ENCODE measurements around the gene WDR6. TPM values are rescaled to one million over a fixed set of nuclear protein-coding genes. Genes with fewer than 3 reads are reported as not detected.

The WDR6 gene
- total RNA-seq, 1 donor from 2014 or later, result 409 TPM

DNA sequence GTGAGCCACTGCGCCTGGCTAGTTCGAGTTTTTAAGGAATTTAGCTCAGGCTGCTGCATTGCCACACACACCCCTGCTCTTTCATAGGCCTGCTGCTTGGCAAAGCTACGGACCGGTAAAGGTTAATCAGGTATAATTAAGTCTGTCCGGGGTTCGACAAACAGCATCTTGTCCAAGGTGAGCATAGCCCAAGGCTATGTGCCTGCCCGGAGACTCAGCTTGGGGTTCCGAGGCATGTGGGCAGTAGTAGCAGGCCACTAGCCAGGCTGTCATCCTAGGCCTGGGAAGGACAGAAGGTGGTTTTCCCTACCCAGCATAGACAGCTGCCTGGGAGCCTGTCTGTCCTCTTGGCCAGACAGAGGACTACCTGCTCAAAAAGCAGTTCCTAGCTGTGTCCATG is 10.6 kb upstream of the WDR6 start:
- Mint-ChIP-seq H3K4me1 (peaks cover 4% of the 10 kb centered on the region), H3K27me3 (ENCODE audit: low read depth) (no peaks in the 10 kb centered on the region), H3K9me3 (no peaks in the 10 kb centered on the region)

DNA sequence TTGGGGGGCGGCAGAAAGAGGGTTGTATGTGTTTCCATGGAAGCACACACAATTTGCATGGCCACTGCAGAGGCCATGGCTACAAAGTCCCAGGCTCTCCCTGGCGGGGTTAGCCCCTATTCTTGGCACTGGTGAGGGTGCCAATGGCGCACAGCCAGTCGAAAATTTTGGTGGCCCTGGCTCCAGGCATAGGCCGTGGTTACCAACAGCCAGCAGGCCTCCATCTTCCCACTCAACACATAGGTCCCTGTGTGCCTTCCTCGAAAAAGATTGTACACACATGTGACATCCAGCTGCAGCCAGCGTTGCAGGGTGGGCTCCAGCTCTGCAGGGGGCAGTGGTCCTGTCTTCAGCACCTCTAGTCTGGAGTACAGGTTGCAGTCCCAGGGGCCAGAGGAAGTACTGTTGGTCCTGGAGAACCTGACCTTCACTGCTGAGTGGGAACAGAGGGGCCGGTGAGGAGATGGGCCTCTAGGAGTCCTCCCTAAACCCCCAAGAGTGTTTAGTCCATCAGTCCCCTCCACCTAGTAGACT is 10.0 kb upstream of the WDR6 start:
- Mint-ChIP-seq H3K36me3 (peaks cover 4% of the 10 kb centered on the region), H3K4me1 (no peaks in the 10 kb centered on the region), H3K27ac (no peak overlapping the region), H3K4me3 (no peak overlapping the region), H3K27me3 (ENCODE audit: low read depth) (no peaks in the 10 kb centered on the region), H3K9me3 (no peaks in the 10 kb centered on the region)
- no peak for DNase-seq (ENCODE audit: low spot score in 2 of 2, unreplicated experiment in 2 of 2)
- TF ChIP-seq, protein P1, sequence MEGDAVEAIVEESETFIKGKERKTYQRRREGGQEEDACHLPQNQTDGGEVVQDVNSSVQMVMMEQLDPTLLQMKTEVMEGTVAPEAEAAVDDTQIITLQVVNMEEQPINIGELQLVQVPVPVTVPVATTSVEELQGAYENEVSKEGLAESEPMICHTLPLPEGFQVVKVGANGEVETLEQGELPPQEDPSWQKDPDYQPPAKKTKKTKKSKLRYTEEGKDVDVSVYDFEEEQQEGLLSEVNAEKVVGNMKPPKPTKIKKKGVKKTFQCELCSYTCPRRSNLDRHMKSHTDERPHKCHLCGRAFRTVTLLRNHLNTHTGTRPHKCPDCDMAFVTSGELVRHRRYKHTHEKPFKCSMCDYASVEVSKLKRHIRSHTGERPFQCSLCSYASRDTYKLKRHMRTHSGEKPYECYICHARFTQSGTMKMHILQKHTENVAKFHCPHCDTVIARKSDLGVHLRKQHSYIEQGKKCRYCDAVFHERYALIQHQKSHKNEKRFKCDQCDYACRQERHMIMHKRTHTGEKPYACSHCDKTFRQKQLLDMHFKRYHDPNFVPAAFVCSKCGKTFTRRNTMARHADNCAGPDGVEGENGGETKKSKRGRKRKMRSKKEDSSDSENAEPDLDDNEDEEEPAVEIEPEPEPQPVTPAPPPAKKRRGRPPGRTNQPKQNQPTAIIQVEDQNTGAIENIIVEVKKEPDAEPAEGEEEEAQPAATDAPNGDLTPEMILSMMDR (IDR thresholded peaks at IDR 0.05; ENCODE audit: unreplicated experiment), result no peak

More for the DNA sequence above, 10.6 kb upstream of the WDR6 start:
- H3K27ac Mint-ChIP-seq, result no peak overlapping the region
- TF ChIP-seq, protein P1 (IDR thresholded peaks at IDR 0.05; ENCODE audit: unreplicated experiment), result no peak
- no peak for DNase-seq (ENCODE audit: low spot score in 2 of 2, unreplicated experiment in 2 of 2)
- H3K36me3 Mint-ChIP-seq, result peaks cover 4% of the 10 kb centered on the region
- H3K4me3 Mint-ChIP-seq, result no peak overlapping the region

DNA sequence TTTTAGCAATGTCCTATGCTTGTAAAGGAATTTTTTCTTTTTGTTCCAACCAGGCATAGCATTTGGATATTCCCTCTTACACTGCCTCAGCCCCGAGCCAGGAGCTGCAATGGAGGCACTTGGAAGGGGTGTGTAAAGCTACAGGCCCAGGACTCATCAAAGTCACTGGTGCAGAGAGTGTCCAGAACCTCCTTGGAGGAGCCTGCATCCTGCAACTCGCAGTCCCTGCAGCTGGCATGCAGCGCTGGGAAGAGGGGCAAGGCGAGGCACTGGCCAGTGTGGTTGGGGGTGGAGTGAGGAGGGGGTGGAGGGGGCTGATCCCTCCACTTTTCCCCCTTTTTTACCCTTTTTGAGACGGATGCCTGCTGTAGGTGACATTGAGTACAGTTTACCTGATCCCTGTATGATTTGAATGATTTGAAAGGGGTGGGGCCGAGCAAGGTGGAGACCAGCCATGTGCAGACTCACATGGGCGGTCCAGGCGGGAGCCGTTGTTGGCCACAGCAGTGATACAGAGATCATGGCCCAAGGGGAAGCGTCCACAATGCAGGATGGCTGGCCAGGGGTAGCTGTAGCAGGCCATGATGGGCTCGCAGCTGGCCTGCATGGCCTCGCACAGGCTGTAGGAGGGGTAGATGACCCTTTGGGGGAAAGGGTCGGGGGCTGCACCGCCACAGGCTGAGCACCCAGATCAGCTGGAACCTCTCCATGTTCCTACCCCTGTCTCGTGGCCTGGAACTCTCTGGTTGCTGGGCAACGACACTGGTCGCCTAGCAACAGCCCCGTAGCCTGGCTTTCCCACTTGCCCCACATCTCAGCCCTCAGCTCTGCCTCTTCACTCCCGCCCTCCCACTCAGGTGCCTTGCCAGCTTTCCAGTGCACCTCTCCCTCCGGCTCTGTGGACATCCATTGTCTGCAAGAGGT is 9.2 kb upstream of the WDR6 start:
- no peaks in the 10 kb centered on the region for H3K9me3 Mint-ChIP-seq
- no peak overlapping the region for H3K27ac Mint-ChIP-seq
- H3K4me1 Mint-ChIP-seq, result no peaks in the 10 kb centered on the region
- H3K36me3 Mint-ChIP-seq, result peaks cover 4% of the 10 kb centered on the region
- no peak overlapping the region for H3K4me3 Mint-ChIP-seq
- DNase-seq (ENCODE audit: low spot score in 2 of 2, unreplicated experiment in 2 of 2), result no peak
- H3K27me3 Mint-ChIP-seq (ENCODE audit: low read depth), result no peaks in the 10 kb centered on the region
- TF ChIP-seq, protein P1 (IDR thresholded peaks at IDR 0.05; ENCODE audit: unreplicated experiment), result no peak

DNA sequence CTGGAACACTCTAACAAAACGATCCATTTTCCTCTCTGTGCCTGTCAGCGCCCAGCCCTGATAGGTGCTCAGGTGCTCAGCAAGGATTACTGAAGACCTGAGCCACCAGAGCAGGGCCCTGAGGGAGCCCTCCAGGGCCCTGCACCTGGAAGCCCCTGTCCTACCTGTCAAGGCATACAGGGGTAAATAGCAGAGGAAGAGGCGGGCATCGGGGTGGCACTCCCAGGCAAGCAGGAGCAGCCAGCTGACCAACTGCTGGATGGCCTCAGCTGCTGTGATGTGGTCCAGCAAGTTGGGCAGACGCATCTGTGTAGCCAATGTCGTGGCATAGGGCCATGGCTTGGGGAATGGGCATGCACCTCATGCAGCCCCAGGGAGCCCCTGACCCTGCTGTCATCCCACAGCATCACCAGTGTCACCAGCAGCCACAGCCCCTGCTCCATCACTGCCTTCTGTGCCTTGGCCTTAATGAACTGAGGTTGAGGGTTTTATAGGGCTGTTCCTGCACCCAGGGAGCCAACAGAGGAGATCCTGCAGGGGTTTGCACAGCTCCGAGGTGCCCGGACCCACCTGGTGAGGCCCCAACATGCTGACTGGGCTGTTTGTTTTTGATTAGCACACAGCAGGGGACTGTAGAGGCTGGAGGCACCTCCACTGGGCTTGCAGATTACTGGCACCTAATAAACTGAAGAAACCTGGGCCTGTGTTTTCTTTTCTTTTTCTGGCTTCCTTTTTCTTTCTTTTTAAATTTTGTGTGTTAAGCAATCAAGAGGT is 7.9 kb upstream of the WDR6 start:
- no peak overlapping the region for H3K4me3 Mint-ChIP-seq
- no peaks in the 10 kb centered on the region for H3K27me3 Mint-ChIP-seq (ENCODE audit: low read depth)
- no peak for DNase-seq (ENCODE audit: low spot score in 2 of 2, unreplicated experiment in 2 of 2)
- no peaks in the 10 kb centered on the region for H3K36me3 Mint-ChIP-seq
- no peaks in the 10 kb centered on the region for H3K9me3 Mint-ChIP-seq
- H3K27ac Mint-ChIP-seq, result no peak overlapping the region
- H3K4me1 Mint-ChIP-seq, result no peaks in the 10 kb centered on the region
- TF ChIP-seq, protein P1 (IDR thresholded peaks at IDR 0.05; ENCODE audit: unreplicated experiment), result no peak

DNA sequence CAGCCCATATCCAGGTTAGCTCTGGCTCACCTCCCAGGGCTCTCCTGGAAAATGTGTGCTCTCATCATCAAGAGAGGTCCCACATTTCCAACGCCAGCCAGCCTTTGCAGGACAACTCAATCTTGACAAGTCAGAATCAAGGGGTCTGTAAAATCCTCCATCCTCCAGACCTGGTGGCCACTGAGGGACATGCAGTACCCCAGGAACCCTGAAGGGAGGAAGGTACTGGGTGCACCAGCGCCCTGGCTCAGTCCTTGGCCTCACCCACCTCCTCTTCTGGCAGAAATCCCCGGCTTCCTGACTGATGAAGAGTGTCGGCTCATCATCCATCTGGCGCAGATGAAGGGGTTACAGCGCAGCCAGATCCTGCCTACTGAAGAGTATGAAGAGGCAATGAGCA is 6.0 kb upstream of the WDR6 start:
- no peaks in the 10 kb centered on the region for H3K27me3 Mint-ChIP-seq (ENCODE audit: low read depth)
- TF ChIP-seq, protein P1 (IDR thresholded peaks at IDR 0.05; ENCODE audit: unreplicated experiment), result no peak

More for the DNA sequence above, 6.0 kb upstream of the WDR6 start:
- H3K9me3 Mint-ChIP-seq, result no peaks in the 10 kb centered on the region
- peaks cover under 1% of the 10 kb centered on the region for H3K4me1 Mint-ChIP-seq
- no peak overlapping the region for H3K4me3 Mint-ChIP-seq
- H3K36me3 Mint-ChIP-seq, result no peaks in the 10 kb centered on the region
- H3K27ac Mint-ChIP-seq, result no peak overlapping the region
- DNase-seq (ENCODE audit: low spot score in 2 of 2, unreplicated experiment in 2 of 2), result no peak
